D721Med (cell line): ENCODE data around the gene TMEM222.

ENCODE experiments used
- DNase-seq: peaks from one replicate; pipeline ENCODE4 v3.0.0; 2011; ENCODE audit warnings: low spot score; ENCODE audit not compliant: insufficient read length
- FAIRE-seq: peaks from 2 replicates; lab custom pipeline; 2011; peaks lifted over from hg19 to GRCh38; lab: Jason Lieb, UNC
- TF ChIP-seq, protein P1 (sequence below): IDR thresholded peaks from 2 replicates; pipeline ENCODE4 v1.5.1; 2012; ENCODE audit warnings: mild to moderate bottlenecking, control low read depth; ENCODE audit not compliant: insufficient read depth; ENCODE audit errors: missing control alignments

TMEM222 gene

DNA sequence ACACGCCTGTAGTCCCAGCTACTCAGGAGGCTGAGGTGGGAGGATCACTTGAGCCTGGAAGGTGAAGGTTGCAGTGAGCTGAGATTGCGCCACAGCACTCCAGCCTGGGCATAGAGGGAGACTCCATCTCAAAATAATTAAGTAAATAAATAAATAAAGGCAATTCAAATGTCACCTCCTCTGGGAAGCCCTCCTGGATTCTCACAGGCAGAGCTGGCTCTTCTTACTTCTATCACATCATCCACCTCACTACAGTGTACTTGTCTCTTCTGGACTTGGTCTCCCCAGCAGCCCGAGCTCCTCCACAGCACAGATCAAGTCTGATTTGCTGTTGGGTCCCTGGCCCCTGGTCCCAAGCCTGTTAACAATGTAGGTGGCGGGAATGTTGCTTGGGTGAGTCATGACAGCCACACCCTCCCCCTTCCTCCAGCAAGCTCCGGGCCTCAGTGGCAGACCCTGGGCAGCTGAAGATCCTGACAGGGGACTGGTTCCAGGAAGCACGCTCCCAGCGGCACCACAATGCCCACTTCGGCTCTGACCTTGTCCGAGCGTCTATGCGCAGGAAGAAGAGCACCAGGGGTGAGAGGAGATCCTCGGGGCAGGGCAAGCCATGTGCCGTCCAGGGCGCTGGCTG lies 25.1 kb downstream of the TMEM222 start:
- no peak for FAIRE-seq

GRCh38 chr1:27348861-27349783 lies 27.2 kb downstream of the TMEM222 start:
- TF ChIP-seq, protein P1, sequence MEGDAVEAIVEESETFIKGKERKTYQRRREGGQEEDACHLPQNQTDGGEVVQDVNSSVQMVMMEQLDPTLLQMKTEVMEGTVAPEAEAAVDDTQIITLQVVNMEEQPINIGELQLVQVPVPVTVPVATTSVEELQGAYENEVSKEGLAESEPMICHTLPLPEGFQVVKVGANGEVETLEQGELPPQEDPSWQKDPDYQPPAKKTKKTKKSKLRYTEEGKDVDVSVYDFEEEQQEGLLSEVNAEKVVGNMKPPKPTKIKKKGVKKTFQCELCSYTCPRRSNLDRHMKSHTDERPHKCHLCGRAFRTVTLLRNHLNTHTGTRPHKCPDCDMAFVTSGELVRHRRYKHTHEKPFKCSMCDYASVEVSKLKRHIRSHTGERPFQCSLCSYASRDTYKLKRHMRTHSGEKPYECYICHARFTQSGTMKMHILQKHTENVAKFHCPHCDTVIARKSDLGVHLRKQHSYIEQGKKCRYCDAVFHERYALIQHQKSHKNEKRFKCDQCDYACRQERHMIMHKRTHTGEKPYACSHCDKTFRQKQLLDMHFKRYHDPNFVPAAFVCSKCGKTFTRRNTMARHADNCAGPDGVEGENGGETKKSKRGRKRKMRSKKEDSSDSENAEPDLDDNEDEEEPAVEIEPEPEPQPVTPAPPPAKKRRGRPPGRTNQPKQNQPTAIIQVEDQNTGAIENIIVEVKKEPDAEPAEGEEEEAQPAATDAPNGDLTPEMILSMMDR, result no peak
- FAIRE-seq (no peak), DNase-seq (no peak)

More for the DNA sequence above, 25.1 kb downstream of the TMEM222 start:
- TF ChIP-seq, protein P1, result no peak
- no peak for DNase-seq

- FAIRE-seq (no peak), DNase-seq (peak; percentile 71)
- TF ChIP-seq, protein P1, result no peak
These were observed 28.1 kb downstream of the TMEM222 start for GRCh38 chr1:27349784-27350662.

GRCh38 chr1:27350663-27351540 lies 28.9 kb downstream of the TMEM222 start:
- DNase-seq (no peak), FAIRE-seq (no peak)
- TF ChIP-seq, protein P1, result no peak

- FAIRE-seq (no peak), DNase-seq (no peak)
- TF ChIP-seq, protein P1, result no peak
These were observed 29.7 kb downstream of the TMEM222 start for GRCh38 chr1:27351541-27352107.

- no peak for FAIRE-seq
- DNase-seq, result no peak
- TF ChIP-seq, protein P1, result no peak
These were observed 31.2 kb downstream of the TMEM222 start for GRCh38 chr1:27353166-27353565.
